Measurements from ENCODE around the gene KCNQ1OT1.

Gene KCNQ1OT1

GRCh38 chr11:2585566-2586086 is 114.2 kb downstream of the KCNQ1OT1 start:
- ChIA-PET POLR2A (no interaction called here), CTCF (no interaction called here)
- peak; percentile 6 for DNase-seq (ENCODE audit: extremely low spot score)
- no peak for TF ChIP-seq CTCF (IDR thresholded peaks at IDR 0.05; ENCODE audit: control extremely low read depth, extremely low read depth, low read depth, missing control alignments)

GRCh38 chr11:2584812-2585565 is 114.8 kb downstream of the KCNQ1OT1 start:
- ChIA-PET CTCF (no interaction called here), POLR2A (no interaction called here)
- no peak for DNase-seq (ENCODE audit: extremely low spot score)
- no peak for TF ChIP-seq CTCF (IDR thresholded peaks at IDR 0.05; ENCODE audit: control extremely low read depth, extremely low read depth, low read depth, missing control alignments)

- no peak for DNase-seq (ENCODE audit: extremely low spot score)
- POLR2A ChIA-PET, result no interaction called here
- CTCF ChIA-PET, result no interaction called here
- TF ChIP-seq CTCF (IDR thresholded peaks at IDR 0.05; ENCODE audit: control extremely low read depth, extremely low read depth, low read depth, missing control alignments), result no peak
Measured at GRCh38 chr11:2584434-2584811, 115.4 kb downstream of the KCNQ1OT1 start.

GRCh38 chr11:2583605-2583958 is 116.2 kb downstream of the KCNQ1OT1 start:
- ChIA-PET CTCF (no interaction called here), POLR2A (no interaction called here)
- no peak for TF ChIP-seq CTCF (IDR thresholded peaks at IDR 0.05; ENCODE audit: control extremely low read depth, extremely low read depth, low read depth, missing control alignments)
- DNase-seq (ENCODE audit: extremely low spot score), result no peak

- no peak for DNase-seq (ENCODE audit: extremely low spot score)
- no peak for TF ChIP-seq CTCF (IDR thresholded peaks at IDR 0.05; ENCODE audit: control extremely low read depth, extremely low read depth, low read depth, missing control alignments)
- ChIA-PET POLR2A (no interaction called here), CTCF (no interaction called here)
Measured at GRCh38 chr11:2582946-2583604, 116.7 kb downstream of the KCNQ1OT1 start.

GRCh38 chr11:2582351-2582945 is 117.3 kb downstream of the KCNQ1OT1 start:
- no peak for DNase-seq (ENCODE audit: extremely low spot score)
- ChIA-PET CTCF (no interaction called here), POLR2A (no interaction called here)
- no peak for TF ChIP-seq CTCF (IDR thresholded peaks at IDR 0.05; ENCODE audit: control extremely low read depth, extremely low read depth, low read depth, missing control alignments)
